Measurements from ENCODE around the gene RCAN1.

The RCAN1 gene

GRCh38 chr21:34514576-34515115, 100.3 kb downstream of the RCAN1 start:
- H3K4me3 ChIP-seq (ENCODE audit: low read depth, low read length), result no peak overlapping the region
- TF ChIP-seq CTCF (IDR thresholded peaks at IDR 0.05; ENCODE audit: low read depth, low read length), result no peak

GRCh38 chr21:34513129-34513675, 101.7 kb downstream of the RCAN1 start:
- TF ChIP-seq CTCF (IDR thresholded peaks at IDR 0.05; ENCODE audit: low read depth, low read length), result no peak
- no peak overlapping the region for H3K4me3 ChIP-seq (ENCODE audit: low read depth, low read length)

DNA sequence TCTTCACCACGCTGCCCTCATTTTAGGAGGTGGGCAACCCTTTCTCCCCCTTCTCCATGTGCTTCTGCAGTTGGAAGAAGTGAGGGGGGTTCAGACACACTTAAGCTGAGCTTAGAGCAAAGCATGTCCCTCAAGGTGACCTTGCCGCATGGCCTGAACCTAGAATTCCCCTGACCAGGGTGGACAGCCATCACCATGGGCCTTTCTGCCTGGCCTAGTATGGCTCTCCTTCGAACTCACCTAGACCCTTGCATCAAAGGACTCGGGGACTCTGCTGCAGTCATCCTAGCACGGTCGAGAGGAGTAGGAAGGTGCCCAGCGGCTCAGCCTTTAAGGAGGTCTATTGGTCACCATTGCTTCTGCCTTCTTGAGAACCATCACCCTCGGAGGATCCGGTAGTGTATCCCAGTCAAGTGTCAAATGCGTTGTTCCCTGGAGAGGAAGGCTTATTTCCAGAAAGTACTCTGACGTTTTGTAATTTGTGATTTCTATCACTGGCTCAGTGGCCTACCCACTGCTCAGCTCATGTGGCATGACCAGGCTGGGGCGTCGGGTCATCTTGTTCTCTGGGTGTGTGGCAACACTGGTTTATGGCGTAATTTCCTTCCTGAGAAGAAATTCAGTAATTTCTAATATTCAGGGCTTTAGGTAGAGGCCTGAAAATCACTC, 103.0 kb downstream of the RCAN1 start, which contains the start of gene KCNE1:
Gene KCNE1, minus strand, starts transcription at position 424 of the 669 bp plus-strand sequence. CDS start 62,576 bp downstream, outside the sequence.
- no peak within 1 kb of the TSS for H3K4me3 ChIP-seq (ENCODE audit: low read depth, low read length)
- no peak for TF ChIP-seq CTCF (IDR thresholded peaks at IDR 0.05; ENCODE audit: low read depth, low read length)

DNA sequence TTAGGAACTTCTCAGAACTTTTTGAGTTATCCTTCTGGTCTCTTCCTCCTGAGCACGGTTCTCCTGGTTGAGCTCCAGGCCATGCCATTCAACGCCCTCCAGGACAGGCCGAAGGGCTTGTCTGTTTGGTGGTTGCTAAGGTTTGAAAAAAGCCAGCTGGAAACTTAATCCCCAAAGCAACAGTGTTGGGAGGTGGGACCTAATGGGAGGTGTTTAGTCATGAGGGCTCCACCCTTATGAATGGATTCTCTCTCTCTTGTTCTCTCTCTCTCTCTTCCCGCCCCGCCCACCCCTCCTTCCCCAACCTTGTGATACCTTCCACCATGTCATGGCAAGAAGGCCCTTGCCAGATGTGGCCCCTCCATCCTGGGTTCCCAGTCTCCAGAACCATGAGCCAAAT, 103.7 kb downstream of the RCAN1 start:
- H3K4me3 ChIP-seq (ENCODE audit: low read depth, low read length), result no peak overlapping the region
- TF ChIP-seq CTCF (IDR thresholded peaks at IDR 0.05; ENCODE audit: low read depth, low read length), result no peak

DNA sequence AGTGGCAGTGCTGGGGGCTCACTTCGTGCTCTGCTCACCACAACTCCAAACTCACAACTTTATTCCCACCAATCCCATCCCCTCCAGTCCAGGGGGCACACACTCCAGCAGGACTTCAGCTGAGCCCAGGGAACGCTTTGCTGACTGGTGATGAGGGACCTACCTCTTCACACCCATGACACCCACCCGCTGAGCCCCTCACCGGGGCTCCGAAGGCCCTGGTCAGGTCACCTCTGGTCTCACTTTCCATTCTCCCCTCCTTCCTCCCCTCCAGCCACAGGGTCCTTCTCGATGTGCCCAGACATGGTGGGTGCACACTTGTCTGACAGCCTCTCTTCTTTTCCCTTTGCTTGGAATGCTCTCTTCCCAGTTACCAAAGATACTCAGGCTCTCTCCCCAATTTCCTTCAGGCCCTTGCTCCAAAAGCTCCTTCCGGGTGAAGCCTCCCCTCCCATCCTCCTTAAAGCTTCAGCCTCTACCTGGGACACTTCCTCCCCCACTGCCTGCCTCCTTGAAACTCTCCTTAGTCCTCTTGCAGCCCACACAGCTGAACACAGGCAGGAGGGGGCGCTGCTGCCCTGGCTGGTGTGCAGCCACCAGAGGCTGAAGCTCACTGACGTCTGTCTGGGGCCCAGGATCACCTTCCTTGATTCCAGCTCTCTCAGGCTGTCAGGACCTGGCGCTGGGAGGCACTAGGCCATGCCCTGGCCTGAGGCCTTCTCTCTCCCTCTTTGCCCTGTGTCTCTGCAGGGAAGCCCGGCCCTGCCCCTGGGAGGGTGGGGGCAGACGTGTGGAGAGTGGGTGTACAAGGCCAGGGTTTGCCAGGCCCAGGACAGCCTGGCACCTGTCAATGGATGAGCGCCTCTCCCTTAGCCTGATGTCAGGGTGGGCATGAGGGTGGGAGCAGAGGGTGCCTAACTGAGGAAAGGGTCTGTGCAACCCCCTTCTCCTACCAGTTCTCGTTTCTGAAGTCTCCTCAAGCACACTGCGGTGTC, 104.5 kb downstream of the RCAN1 start:
- H3K4me3 ChIP-seq (ENCODE audit: low read depth, low read length), result no peak overlapping the region
- TF ChIP-seq CTCF (IDR thresholded peaks at IDR 0.05; ENCODE audit: low read depth, low read length), result peak; percentile 83

DNA sequence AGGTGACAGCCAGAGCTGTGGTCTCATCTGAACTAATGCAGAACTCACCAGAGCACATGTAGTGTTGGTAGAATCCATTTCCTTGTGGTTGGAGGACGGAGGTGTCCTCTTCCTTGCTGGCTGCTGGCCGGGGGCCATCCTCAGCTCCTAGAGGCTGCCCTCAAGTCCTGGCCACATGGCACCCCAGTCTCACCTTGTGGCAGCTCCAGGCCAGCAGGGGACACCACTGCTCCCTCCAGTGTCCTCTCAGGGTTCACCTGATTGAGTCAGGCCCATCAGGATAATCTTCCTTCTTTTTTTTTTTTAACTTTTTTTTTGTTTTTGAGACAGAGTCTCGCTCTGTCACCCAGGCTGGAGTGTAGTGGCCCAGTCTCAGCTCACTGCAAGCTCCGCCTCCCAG, 105.8 kb downstream of the RCAN1 start:
- 0 out of 2 replicates have a peak, but pooled peaks have one; percentile 14 for TF ChIP-seq CTCF (IDR thresholded peaks at IDR 0.05; ENCODE audit: low read depth, low read length)
- H3K4me3 ChIP-seq (ENCODE audit: low read depth, low read length), result no peak overlapping the region
